A673 (cell line): Measurements from ENCODE around the gene DPH3.

Experiments
- EZH2 ChIP-seq: fragments of 200-600 bp; sonication (generic); IDR thresholded peaks from 2 replicates; pipeline ENCODE4 v1.6.1; 2017; ENCODE audit warnings: borderline replicate concordance, low read depth, mild to moderate bottlenecking, mixed read lengths, antibody characterized with exemption, low read length; ENCODE audit not compliant: poor library complexity, severe bottlenecking
- TF ChIP-seq, protein P1 (sequence below): fragments of 300-800, 200-600 bp; sonication (generic); conservative IDR thresholded peaks from 2 replicates; pipeline ENCODE4 v1.5.1; 2017; ENCODE audit warnings: low read depth, mild to moderate bottlenecking, antibody characterized with exemption, low read length, moderate library complexity, mixed read lengths

DNA sequence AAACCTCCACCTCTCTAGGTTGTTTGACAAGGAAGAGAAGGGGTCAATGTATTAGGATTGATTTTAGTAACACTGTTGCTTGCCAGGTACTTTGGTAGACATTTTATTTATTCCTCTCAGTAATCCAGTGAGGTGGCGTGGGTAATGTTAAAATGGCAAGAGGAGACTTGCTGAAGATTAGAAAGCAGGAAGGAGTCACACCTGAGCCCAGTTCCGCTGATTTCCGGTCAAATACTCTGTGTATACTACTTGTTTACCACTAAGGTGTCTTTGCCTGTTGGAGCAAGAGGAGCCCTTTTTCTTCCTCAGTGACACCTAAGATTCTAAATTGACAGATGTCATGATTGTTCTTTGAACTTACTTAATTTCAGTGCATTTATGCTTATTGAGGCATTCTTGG lies 2.0 kb upstream of the DPH3 start:
- TF ChIP-seq, protein P1, sequence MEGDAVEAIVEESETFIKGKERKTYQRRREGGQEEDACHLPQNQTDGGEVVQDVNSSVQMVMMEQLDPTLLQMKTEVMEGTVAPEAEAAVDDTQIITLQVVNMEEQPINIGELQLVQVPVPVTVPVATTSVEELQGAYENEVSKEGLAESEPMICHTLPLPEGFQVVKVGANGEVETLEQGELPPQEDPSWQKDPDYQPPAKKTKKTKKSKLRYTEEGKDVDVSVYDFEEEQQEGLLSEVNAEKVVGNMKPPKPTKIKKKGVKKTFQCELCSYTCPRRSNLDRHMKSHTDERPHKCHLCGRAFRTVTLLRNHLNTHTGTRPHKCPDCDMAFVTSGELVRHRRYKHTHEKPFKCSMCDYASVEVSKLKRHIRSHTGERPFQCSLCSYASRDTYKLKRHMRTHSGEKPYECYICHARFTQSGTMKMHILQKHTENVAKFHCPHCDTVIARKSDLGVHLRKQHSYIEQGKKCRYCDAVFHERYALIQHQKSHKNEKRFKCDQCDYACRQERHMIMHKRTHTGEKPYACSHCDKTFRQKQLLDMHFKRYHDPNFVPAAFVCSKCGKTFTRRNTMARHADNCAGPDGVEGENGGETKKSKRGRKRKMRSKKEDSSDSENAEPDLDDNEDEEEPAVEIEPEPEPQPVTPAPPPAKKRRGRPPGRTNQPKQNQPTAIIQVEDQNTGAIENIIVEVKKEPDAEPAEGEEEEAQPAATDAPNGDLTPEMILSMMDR = no peak
- no peak for TF ChIP-seq EZH2
